Stomach (tissue), 4 donors: ENCODE measurements around the gene MTCL3.

Experiments
- CTCF ChIP-seq, 7 experiments: fragments of 450-650 bp in 4 of 7; fragments of 200-600 bp in 3 of 7; sonication (generic) in 3 of 7; IDR thresholded peaks; one replicate each; pipeline ENCODE4 v1.5.1; 2016 to 2019; ENCODE audit warnings: antibody characterized with exemption in 7 of 7, control low read depth in 2 of 7, mild to moderate bottlenecking in 1 of 7
- POLR2A ChIP-seq, 4 donors: fragments of 450-650 bp; IDR thresholded peaks; one replicate each; pipeline ENCODE4 v1.6.1; 2016; ENCODE audit warnings: antibody characterized with exemption in 4 of 4, control low read depth in 2 of 4, mild to moderate bottlenecking in 1 of 4, moderate library complexity in 1 of 4

GRCh38 chr6:127464161-127464880 is 54.8 kb downstream of the MTCL3 start:
- TF ChIP-seq CTCF (IDR thresholded peaks at IDR 0.05): no peak
- TF ChIP-seq POLR2A (IDR thresholded peaks at IDR 0.05): no peak
